HG03342 (cell line): Measurements from ENCODE around the gene ATP6V0E2.
A peak's percentile ranks its signal among the peaks of the same experiment; 100 is the strongest.
"Not testable (repeated sequence)": the region's sequence is repeated elsewhere in the genome, so short reads cannot be mapped to it uniquely, and the experiment has no call there.

ENCODE experiments used
- ATAC-seq: cut with Tn5 transposase; IDR thresholded peaks from one replicate; pipeline ENCODE4 v1.9.1; 2021; ENCODE audit warnings: mild to moderate bottlenecking, moderate library complexity; ENCODE audit not compliant: unreplicated experiment

The ATP6V0E2 gene

DNA sequence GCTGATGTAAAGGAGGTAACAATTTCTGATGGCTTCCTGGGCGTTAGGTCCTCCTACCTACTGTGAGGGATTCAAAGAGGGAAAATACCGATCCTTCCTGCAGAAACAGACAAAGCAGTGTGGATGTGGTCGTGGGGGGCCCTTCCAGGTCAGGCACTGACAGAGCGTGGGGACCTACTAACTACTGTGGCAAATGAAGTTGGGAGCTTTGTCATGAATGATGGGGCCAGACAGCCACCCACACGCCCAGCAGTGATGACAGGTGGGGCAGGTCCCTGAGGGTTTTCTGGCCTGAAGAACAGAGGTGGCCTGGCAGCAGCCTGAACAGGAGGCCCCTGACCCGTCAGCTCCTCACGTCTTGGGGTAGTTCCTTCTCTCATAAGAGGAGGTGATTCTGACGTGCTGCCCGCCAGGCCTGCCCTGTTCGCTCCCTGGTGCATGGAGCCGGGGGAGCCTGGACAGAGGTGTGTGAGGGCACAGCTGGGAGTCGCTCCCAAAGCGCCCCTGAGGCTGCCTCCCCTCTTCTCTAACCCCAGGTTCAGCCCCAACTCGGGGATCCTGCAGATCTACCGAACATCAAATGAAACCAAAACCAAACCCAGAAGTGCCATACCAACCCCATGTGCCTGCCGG lies 4.2 kb downstream of the ATP6V0E2 start:
- no peak for ATAC-seq

DNA sequence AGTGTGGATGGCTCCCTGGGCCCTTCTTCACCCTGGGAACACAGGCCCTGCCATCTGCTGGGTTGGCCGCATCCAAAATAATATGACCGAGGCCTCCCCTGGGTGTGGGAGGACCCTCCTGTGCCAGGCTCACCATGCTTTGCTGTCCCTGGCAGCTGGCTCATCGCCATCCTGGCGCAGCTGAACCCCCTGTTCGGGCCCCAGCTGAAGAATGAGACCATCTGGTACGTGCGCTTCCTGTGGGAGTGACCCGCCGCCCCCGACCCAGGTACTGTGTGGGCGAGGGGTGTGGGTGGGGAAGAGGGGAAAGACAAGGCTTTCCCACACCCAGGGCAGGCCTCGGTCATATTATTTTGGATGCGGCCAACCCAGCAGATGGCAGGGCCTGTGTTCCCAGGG lies 4.8 kb downstream of the ATP6V0E2 start:
- no peak for ATAC-seq

DNA sequence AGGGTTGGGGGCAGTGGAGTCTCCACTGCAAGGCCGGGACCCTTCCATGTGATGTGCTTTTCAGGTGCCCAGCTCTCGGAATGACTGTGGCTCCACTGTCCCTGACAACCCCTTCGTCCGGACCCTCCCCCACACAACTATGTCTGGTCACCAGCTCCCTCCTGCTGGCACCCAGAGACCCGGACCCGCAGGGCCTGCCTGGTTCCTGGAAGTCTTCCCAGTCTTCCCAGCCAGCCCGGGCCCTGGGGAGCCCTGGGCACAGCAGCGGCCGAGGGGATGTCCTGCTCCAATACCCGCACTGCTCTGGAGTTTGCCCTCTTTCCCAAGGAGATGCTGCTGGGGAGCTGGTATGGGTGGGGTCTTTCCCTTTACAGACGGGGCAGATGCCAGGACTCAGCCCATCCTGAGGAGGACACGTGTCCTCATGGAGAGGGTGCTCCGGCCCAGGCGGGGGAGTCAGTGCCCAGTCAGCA lies 5.5 kb downstream of the ATP6V0E2 start:
- ATAC-seq: no peak

DNA sequence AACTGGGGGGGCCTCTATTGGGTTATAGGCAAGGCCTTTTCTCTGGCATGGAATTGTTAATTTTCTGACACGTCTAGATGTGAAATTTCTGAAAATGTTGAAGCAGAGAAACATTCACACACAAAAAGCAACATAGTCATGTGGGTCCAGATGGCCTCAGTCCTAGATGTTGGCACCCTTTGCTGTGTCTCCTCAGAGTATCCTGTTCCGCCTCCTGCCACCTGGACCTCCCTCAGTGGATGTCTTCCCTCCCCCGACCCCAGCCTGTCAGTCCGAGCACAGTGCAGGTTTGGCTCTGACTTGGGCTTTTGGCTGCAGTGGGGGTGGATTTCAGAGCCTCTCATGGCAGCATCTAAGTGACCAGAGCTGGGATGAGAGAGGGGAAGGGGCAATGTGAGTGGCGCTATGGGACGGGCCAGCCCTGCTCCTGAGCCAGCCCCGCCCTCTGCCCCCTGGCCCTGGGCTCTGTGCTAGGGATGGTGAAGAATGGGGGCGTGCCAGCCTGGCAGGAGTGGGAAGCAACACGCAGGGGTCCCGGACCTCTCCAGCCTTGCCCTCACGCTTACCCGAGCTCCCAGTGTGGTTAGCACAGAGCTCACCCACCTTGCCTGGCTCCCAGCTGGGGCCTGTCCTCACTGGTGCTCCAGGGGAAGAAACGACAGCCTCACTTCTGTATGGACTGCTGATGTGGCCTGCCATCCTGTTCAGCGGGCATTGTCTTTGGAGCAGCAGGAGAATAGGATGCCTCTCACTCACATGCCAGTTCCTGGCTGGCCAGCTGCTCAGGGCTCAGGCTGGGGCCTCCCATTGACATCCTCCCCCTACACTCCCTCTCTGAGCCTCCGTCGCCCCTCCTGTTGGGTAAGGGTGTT lies 6.2 kb downstream of the ATP6V0E2 start:
- ATAC-seq: no peak

DNA sequence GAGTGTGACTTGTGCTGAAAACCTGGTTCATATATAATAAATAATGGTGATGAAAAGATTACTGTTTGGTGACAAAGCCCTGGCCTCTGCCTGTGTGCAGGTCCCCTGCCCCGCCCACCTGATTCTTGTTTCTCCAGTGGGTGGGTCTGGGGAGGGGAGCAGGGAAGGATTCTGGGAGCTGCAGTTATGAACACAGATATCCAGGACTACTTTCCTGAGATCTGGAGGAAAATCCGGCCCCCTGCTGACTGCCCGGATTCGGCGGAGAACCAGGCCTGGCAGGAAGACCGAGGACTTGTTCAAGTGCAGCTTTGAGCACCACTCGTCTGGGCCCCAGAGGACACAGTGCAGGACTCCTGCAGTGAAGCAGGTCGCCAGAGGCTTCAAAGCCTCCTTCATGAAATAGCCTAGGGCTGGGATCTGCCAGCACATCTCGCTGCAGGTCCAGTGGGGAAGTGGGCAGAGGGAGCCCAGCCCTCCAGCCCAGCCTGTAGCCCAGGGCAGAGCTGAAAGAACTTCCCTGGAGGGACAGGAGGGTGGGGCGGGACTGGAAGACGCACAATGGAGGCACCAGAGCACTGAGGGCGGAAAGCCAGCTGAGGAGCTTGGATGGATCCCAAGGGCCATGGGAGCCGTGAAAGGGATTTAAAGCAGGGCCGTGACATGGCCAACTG lies 7.0 kb downstream of the ATP6V0E2 start:
- ATAC-seq: no peak

DNA sequence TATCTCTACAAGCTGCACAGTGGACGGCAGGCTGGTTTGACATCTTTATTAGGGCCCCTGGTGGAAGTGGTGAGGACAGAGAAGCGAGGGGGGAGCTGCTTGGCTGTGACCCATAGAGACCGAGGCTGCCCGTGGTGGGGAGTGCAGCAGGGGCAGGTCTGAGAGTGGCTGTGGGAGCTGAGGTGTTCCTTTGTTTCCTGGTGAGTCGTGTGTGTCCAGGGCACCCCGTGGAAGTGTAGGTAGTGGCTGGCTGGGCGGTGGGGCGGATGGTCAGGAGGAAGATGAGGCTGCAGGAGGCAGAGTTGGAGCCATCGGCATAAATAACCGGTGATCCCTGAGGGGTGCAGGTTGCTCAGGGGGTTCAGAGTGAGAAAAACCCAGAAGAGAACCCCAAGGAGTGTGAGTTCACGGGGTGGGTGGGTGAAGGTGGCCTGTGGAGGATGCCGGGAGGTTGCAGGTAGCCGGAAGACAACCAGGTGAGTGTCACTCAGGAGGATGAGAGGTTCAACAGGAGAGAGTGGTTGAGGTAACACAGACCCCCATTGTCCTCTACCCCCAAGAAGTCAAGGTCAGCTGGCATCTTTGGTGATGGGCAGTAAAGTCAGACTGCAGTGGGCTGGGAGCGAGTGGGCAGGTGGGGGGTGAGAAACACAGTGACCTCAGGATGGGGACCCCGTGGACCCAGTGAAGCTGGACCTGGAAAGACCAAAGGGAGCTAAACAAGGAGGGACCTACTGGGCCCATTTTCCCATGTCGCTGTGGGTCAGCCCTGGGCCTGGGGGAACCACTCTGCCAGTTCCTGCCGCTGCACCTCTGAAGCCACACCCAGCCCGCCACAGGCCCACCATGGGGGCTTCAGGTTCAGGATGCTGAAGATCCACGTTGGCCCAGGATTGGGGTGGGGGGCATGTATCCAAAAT lies 7.8 kb downstream of the ATP6V0E2 start:
- ATAC-seq: no peak

DNA sequence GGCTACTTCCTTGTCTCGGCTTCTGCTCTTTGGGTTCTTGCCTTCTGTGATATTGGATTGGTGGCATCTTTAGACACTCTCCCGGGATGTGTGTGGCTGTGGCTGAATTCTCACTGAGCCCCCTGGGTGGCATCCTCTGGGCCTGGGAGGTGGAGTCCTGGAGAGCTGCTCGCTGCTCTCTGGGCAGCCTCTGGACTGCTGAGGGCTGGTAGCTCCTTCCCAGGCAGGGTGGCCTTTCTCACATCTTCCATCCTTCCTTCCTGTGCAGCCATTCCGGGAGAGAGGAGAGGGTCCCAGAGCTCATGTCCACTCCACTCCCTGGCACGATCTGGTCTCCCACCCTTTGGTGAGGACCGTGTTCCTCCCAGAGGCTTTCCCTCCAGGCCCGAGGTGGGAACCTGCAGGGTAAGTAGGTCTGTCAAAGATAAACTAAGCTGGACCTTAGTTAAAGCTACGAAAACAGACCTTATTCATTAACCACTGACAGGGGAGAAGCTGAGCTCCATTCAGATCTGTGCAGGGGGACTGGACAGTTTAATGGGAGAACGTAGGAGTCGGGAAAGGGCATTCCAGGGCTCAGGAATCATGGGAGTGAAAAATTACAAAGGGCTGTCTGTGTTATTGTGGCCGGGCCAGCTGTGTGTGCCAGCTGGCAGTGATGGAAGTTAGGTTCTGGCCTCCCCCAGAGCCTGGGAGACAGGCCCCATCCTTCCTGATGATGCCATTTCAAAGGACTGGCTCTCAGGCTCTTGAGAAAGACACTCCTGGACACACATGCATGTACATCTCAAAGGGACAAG lies 8.7 kb downstream of the ATP6V0E2 start:
- ATAC-seq: no peak

DNA sequence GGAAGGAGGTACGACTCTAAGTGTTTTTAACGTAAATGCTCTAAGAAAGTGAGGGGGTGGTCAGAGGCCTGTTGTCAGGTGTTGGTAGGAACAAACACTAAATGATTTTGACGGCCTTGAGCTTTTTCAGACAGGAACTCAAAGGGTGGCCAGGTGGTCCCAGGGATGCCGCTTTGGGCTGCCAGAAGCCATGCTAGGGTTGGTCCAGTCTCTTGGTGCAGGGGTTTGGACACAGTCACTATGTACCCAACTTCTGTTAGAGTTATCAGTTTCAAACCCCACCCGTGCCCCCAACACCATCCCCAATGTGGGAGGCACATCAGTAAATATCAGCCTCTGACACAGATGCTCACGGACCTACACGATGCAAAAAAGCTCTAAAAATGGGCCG lies 9.3 kb downstream of the ATP6V0E2 start:
- ATAC-seq: no peak

DNA sequence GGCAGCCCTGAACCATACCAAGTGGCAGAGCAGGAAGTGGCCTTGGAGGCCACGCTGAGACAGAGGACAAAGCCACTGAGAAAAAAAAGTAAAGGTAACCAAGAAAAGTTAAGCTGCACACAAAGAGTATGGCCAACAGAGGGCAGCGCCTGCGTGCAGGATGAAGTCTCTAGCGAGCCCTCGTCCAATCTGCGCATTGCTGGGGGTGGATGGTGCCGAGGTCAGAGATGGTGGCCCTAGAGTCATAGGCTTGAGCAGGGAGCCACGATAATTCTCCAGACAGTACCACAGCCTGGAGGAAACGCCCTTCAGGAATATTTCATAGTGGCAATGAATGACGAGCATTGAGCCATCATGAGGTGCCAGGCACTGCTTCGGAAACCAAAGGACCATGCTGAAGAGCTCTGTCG lies 9.7 kb downstream of the ATP6V0E2 start:
- ATAC-seq: peak; percentile 75

DNA sequence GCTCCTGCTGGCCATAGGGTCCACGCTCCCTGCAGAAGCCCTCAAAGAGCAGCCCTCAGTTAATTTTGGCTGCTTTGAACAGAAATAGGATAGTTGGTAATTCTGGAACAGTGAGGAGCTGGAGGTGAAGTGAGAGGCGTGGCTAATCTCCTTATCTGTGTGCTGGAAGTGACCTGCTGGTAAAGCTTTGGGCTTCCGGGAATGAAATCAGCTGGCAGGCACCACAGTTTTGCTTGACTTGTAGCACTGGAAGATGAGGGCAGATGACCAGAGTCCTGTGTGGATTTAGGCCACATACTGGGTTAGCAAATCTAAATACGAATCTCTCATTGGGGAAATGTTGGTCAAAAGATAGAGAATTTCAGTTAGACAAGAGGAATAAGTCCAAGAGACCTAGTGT lies 10.2 kb downstream of the ATP6V0E2 start:
- no peak for ATAC-seq

DNA sequence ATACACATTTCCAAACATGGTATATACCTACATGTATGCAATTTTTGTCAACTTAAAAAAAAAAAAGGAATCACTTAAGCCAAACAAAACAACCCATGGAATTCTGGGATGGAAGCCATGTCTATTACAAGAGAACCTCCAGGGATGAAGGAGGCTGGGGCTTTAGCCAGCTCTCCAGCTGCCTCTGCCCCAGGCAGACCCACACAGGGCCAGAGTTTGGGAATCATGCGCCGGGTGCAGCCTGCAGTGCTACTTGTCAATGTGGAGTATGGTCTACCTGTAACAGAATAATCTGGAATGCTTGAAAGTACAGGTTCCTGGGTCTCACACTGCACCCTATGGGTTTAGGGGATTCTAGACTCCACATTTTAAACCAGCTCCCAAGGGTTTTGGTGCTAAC lies 10.8 kb downstream of the ATP6V0E2 start:
- no peak for ATAC-seq

DNA sequence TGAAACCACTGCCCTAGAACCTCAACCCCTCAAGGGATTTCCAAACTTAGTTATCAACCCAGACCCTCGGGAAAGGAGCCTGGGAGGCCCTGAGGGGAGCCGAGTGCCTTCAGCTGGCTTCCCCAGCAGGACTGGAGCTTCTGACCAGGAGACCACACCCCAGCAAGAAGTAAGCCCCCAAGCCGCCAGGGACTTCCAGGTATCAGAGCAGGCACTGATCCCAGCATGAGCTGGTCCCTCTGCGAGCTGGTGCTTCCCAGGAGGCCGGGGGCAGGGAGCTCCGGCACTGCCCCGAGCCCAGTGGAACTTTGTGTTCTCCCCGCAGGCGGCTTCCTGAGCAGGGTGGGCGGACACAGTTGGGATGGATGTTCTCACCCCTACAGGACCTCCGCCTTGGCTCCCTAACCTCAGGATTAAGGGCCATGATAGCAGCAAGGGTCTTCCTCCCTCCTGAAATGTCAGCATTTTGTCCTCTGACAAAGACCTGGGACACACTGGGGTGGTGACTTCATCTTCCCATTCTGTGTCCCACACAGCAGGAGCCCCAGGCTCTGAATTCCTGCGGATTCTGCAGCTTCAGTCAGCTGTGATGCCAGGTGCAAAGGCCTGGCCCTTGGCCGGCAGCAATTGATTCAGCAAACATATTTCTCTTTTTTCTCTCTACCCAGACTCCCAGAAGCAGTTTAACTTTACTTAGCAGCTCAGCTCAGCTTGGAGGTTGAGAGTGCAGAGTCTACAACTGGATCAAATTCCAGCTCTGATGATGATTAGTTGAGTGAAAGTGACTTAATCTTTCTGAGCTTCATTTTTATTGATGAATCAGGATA lies 11.6 kb downstream of the ATP6V0E2 start:
- no peak for ATAC-seq

DNA sequence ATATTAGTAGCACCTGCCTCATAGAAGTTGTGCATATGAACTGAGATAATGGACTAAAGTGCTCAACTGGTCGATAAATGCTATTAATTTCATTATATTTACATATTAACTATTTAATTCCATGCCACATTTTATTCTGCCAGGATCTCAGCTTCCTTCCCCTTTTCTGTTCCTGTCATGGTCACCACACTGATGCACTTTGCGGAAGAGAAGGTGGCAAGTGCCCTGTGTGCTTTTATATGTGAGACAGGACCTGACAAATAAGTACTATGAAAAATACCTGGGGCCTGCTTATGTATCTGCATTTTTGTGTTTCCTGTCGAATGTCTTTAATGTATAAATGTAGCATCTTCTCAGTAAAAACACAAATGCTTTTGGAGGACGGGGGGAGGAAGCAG lies 12.2 kb downstream of the ATP6V0E2 start:
- ATAC-seq: no peak

DNA sequence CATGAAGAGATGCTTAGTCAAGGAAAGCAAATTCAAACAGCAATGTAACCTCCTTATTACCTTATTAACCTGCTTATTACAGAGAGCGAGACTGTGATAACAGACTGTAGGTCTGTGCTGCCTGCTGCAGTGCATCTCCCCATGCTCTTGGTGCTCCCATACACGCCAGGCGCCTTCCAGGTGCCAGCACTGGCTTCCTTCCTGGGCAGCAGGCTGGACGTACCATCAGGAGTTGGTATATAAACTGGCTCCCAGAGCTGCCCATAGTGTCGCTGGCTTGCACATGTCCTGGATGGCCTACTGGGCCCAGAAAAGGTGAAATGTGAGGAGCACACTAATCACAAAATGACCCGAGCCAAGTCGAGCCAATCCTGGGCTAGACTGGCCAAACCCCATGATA lies 13.5 kb downstream of the ATP6V0E2 start:
- no peak for ATAC-seq

DNA sequence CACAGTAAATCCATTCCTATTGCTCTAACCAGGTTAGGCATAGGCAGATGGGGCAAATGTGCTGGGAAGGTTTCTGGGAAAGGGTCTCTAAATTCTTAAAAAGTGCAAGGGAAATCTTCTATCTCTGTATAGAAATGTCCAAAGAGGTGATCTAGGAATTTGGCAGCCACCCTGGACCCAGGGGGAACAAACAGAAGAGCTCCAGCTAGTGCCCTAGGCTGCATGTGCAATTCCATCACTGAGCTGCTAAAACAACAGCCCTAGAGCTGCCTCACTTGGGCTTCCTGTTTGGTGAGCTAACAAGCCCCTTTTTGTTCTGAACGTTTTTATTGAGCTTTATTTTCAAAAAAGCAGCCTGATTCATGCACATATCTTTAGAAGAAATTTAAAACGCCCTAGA lies 16.9 kb downstream of the ATP6V0E2 start:
- ATAC-seq: not testable (repeated sequence)

DNA sequence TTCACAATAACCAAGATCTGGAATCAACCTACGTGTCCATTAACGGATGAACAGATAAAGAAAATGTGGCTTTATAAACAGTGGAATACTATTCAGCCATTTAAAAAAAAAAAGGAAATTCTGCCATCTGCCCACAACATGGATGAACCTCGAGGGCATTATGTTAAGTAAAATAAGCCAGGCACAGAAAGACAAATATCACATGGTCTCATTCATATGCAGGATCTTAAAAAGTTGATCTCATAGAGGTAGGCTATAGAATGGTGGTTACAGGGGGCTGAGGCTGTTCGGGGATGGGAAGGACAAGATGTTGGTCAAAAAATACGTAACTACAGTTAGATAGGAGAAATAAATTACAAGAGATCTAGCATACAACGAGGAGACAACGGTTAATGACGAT lies 21.2 kb downstream of the ATP6V0E2 start:
- ATAC-seq: not testable (repeated sequence)

DNA sequence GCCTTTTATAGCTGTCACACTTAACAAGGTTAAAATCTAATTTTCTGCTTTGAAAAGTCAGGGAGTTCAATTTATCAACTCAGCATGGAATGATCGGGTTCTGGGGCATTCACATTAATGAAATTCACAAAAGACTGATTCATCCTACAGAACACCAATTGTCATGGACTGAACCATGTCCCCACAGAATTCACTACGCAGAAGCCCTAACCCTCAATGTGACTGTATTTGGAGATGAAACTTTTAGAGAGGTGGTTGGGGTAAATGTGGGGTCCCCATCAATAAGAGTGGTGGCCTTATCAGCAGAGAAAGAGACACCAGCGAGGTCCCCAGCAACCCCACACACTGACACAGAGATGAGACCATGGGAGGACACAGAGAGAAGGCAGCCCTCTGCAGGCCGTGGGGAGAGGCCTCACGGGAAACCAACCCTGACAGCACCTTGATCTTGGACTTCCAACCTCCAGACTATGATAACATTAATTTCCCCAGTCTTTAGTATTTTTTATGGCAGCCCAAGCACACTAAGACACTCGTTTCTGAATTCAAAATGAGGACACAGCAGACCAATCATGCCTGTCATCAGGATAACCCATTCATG lies 34.1 kb downstream of the ATP6V0E2 start:
- ATAC-seq: not testable (repeated sequence)

DNA sequence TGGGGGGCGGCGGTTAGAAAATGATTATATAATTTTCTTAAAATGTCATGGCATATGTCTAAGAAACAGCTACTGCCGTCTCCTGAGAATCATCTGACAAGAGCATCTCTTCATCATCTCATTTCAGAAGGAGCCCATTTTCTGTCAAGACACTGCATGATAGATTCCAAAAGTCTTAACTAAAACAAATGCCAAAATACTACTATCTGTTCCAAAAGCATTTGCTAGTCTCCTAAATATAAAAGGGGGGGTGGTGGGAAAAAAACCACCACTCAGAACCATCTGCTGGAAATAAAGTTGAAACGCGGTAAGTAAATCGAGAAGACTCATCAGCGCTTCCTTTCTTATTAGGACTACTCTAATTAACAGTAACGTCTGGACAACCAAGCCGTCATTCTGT lies 36.5 kb downstream of the ATP6V0E2 start:
- ATAC-seq: not testable (repeated sequence)

DNA sequence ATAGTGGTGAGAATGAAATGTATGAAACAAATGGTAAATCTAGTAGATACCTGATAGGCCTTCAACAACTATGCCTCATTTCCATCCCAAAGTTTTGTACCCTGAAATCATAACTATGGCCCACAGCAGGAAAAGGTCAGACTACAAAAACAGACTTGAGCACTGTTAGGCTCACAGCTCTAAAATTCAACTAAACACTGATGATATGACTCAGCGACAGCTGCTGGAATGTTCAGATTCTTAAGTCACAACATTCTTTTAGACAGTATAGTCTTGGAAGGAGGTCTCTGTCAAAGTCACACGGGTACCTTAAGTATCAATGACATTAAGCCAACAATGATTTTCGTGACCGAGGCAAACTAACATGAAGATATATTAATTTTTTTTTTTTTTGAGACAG lies 38.4 kb downstream of the ATP6V0E2 start:
- not testable (repeated sequence) for ATAC-seq
